Activated CD4-positive, CD25-positive, alpha-beta regulatory T cell treated with anti-CD3 and anti-CD28 coated beads, Interleukin-2, amount 50 U/mL, for 16 hours (primary cell): ENCODE data around the gene LRRC25.

Experiments used
- DNase-seq: peaks from one replicate; pipeline ENCODE4 v3.0.0-alpha.2; 2020; ENCODE audit warnings: low read depth, low spot score

Gene LRRC25

GRCh38 chr19:18348171-18348570 is 49.3 kb downstream of the LRRC25 start:
- DNase-seq, result no peak

- no peak for DNase-seq
Observed at GRCh38 chr19:18346091-18346490, 51.3 kb downstream of the LRRC25 start.

- no peak for DNase-seq
Observed at GRCh38 chr19:18345296-18345695, 52.1 kb downstream of the LRRC25 start.

GRCh38 chr19:18344582-18344950 is 52.9 kb downstream of the LRRC25 start:
- DNase-seq, result no peak

GRCh38 chr19:18342090-18342632 is 55.3 kb downstream of the LRRC25 start:
- DNase-seq, result no peak
